Ureter (tissue), 1 donor: Measurements from ENCODE around the gene TRIM31. TPM values are rescaled to one million over a fixed set of nuclear protein-coding genes. Genes with fewer than 3 reads are reported as not detected.
"Not testable (repeated sequence)": the region's sequence is repeated elsewhere in the genome, so short reads cannot be mapped to it uniquely, and the experiment has no call there.

Source experiments
- DNase-seq: peaks from one replicate; pipeline ENCODE4 v3.0.0-alpha.2; 2020; ENCODE audit warnings: low spot score
- total RNA-seq: library from RNA; stranded (reverse); gene quantifications from one replicate; pipeline ENCODE4 v1.2.4, GENCODE V29; 2023
- donor health status: DM: yes; HTN: yes; CAD: no.

The TRIM31 gene
- total RNA-seq, 1 donor from 2014 or later: 0.78 TPM

DNA sequence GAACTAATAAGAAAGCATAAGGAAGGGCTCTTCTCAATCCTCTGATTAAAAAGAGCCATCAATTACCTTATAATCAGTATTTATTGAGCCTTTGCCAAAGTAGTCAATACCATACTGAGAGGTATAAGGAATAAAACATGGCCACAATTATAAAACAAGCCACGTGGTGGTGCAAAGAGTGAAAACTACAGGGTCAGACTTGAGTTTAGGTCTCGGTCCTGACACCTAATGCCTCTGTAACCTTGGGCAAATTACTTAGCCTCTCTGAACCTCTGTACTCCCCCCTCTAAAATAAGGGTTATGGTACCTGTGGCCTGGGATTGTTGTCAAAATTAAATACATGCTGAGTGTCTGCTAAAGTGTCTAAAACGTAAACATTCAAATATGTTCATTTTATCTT, 36.3 kb upstream of the TRIM31 start:
- DNase-seq: no peak

DNA sequence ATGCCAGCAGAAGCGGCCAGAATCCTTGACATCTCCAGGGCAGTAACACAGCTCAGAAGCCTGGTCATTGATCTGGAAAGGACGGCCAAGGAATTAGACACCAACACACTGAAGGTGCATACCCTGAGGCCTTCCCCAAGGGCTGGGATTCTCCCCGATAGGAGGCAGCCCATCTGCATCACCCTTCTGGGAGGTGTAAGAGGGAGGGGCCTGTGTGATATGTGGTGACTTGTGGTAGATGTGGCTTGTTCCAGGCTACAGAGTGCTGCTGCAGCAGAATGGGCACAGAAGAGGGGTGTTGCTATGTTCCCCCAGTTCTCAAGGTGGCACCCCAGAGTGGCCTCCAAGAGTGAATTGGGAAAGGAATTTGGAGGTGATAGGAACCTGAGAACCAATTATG, 34.2 kb upstream of the TRIM31 start:
- no peak for DNase-seq

GRCh38 chr6:30145818-30146217, 32.9 kb upstream of the TRIM31 start:
- no peak for DNase-seq

DNA sequence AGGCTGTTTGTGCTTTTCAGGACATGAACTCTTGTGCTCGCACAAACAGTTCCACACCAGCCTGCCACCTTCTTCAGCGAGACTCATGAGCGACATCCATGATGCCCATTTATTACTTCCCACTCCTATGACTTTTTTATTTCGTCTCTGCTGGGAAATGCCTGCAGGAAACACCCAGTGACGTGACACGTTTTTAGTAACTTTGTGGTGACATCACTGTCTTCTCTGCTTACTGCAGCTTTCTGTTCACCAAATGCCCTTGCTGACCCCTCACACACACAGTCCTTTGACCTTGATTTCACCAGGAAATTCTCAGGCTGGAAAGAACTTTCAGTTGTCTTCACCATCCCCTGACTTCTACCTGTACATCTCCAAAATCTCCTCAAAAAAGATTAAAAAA, 31.9 kb upstream of the TRIM31 start:
- DNase-seq: no peak

GRCh38 chr6:30143780-30144179, 30.9 kb upstream of the TRIM31 start:
- no peak for DNase-seq

DNA sequence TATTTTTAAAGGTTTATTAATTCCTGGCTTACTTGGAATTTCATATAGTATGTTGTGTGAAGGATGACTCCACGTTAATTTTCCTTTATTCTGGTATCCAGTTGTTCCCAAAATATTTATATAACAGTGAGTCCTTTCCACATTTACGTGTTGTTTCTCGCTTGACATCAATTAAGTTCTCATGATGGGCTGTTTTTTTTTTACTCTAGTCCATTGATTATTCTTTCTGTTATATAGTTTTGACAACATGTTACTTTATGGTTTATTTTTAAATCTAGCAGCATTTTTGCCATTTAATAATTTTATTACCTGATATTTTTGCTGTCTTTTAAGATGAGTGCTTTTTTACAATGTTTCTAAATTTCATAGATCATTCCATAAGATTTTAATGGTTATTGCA, 29.8 kb upstream of the TRIM31 start:
- DNase-seq: no peak

DNA sequence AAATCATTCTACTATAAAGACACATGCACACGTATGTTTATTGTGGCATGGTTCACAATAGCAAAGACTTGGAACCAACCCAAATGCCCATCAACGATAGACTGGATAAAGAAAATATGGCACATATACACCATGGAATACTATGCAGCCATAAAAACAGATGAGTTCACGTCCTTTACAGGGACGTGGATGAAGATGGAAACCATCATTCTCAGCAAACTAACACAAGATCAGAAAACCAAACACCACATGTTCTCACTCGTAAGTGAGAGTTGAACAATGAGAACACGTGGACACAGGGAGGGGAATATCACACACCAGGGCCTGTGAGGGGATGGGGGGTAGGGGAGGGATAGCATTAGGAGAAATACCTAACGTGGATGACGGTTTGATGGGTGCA, 27.4 kb upstream of the TRIM31 start:
- not testable (repeated sequence) for DNase-seq

DNA sequence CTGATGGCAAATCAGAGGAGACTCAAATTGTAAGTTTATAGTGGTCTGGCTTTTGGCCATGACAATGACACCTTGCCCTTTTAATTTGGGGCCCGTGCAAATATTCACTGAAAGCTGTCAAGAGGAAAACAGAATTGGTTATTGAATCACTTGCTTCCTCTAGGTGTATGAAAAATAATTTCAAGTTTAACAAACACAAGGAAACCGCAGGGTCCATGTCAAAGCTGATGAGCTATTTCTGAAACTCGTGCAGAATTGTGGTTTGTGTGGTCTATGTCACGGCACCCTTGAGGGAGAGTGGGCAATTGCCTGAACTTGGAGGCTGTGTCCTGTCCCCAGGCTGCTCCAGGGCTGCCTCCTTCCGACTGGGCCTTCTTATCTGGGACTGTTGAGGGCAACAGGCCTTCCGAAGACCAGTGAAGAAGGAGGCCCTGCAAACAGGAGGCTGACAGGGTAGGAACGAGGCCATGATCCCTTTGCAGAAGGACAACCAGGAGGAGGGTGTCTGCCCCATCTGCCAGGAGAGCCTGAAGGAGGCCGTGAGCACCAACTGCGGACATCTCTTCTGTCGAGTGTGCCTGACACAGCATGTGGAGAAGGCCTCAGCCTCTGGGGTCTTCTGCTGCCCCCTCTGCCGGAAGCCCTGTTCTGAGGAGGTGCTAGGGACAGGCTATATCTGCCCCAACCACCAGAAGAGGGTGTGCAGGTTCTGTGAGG, 23.8 kb upstream of the TRIM31 start:
- DNase-seq: no peak

- no peak for DNase-seq
These were observed 22.9 kb upstream of the TRIM31 start, which contains the start of gene TRIM40 for GRCh38 chr6:30135757-30136156. TSS of gene TRIM40 (plus strand) at chr6:30136140. CDS start at chr6:30137037, 897 bp downstream.

DNA sequence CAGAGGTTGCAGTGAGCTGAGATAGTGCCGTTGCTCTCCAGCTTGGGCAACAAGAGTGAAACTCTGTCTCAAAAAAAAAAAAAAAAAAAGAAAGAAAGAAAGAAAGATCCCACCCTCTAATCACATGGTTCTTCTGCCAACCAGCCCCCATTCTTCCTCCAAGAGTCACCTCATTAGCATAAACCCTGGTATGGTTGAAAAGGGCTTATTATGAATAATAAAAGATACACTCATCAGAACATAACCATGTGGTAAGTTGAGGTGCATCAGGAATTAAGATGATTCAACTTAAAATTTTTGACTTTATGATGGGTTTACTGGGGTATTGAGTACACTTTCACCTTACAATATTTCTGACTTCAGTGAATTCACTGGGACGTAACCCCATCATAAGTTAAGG, 22.3 kb upstream of the TRIM31 start:
- DNase-seq: no peak

- peak; percentile 23 for DNase-seq
These were observed 19.1 kb upstream of the TRIM31 start for GRCh38 chr6:30131947-30132497.

DNA sequence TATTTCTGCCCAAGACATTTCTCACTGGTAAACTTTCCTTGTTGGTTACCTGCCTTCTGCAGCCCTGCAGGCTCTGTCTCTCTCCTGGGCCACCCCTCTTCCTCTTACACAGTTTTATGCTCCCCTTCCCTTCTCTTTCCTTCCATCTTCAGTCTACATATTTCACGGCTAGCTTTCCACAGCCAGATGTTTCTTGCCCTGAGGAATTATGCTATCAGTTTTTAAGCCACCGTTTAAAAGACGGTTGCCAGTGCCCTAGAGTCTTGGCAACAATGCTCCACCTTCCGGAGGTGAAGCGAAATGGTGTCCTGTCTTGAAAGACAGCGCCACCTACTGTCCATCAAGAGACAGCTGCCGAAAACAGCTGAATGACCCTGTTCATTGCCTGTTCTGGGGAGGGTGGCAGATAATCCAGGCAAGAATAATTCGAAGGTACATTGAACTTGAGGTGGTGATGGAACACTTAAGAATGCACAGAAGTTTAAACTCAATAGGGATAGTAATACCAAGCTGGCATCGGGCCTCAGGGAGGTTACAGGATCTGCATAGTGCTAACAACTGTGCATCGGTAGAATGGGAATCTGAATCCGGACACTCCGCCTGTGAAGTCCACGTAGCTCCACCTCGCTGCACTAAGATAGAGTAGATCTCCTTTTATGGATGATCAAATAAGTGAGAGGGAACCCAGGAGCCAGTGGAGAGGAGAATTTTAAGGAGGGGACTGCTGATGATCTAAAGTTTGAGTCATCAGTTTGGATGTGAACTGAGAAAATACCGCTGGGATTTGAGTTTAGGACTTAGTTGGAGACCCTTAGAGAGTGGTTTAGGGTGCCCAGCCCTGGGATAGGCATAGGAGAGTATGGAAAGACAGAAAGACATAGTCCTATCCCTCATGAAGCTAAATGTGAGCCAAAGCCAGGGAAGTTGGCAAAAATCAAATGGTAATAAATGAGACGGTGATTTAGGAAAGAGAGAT, 18.3 kb upstream of the TRIM31 start:
- DNase-seq: peak; percentile 77

- peak; percentile 20 for DNase-seq
These were observed 17.3 kb upstream of the TRIM31 start for GRCh38 chr6:30130179-30130679.

DNA sequence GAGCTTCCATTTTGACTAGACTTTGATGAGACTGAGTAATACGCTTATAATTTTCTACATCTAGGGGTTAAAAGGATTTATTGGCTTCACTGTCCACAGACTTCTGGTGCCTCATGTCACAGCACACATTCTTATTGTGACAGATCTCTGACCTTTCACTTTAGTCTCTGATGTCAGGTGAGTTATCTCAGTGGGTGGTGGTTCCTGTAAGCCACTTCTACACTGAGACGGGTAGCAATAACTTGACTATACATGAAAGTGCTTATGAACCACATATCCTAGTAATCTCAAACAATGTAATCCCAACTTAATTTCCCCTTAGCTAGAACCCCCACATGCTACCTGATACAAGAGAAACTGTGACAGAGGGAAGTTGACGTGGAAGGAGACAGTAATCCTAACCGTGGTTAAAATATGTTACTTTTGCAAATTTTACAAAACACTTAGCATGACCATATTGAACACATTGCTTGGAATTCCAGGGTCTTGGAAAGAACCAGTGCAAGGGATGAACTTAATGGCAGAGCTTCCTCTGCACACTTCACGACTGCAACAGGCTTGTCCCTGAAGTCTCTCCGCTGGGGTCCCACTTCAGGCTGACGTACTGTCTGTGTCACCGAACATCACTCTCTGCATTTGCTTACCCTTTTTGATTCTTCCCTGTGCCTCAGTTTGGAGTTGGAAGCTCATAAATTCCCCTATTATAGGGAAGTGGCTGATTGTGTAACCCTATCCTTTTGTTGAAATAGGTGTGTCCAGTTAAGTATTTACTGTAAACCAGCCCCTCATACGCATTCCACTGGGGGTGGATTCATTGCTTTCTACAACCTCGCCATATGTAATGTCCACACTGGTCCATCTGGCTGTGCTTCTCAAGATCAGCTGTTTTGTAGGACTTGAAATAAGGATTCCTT, 16.6 kb upstream of the TRIM31 start:
- no peak for DNase-seq

DNA sequence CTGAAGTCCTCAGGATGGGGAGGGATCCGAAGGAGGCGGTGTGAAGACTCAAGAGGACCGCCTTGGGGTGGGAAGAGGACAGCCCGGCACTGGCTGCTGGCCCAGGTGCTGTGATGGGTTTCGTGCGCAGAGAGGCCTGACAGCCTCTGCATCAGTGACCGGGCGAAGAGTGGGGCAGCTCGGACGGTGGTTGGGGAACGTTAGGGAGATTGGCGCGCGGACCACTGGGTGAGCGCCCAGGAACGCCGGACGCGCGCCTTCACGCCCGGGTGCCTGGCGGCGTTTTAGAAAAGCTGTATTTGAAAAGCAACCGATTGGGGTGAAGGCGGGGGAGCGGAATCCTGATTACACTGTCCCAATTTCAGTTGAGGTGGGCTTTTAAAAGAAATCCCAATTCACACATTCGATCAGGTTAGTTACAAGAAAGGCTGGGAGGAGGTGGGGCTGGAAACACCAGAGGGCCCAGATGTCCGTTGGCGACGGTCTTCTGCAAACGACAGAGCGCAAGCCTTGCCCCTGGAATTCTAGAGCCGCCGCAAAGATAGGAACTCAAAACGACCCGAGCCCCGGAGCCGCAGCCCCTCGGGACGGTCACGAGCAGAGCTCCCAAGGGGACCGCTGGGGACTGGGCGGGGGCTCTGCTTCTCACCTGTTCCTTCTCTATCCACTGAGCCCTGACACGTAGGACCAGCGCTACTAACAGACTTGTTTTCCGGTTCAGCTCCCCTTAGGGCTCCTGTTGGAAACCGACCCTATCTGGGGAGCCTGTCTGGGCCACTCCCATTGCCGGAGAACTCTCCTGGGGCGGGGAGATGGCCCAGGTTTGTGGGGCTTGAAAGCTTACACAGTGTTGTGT, 14.6 kb upstream of the TRIM31 start:
- DNase-seq: no peak

DNA sequence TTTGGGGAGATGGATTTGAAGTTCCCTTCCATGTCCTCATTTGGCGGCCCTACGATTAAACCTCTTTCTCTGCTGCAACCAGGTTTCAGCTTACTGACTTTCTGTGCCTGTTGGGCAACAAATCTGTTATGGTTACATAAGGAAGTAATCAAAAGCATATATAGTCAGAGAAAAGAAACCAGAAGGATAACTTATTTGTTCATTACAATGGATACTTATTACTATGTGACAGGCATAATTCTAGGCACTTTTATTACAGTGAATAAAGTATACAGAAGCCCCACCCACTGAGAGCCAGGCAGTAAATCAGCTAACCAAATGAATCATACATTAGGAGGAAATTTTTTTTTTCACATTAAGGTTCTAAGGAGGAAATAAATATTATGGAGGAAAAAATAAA, 9.6 kb upstream of the TRIM31 start:
- DNase-seq: peak; percentile 28

- peak; percentile 9 for DNase-seq
These were observed 8.8 kb upstream of the TRIM31 start for GRCh38 chr6:30121446-30122366.

DNA sequence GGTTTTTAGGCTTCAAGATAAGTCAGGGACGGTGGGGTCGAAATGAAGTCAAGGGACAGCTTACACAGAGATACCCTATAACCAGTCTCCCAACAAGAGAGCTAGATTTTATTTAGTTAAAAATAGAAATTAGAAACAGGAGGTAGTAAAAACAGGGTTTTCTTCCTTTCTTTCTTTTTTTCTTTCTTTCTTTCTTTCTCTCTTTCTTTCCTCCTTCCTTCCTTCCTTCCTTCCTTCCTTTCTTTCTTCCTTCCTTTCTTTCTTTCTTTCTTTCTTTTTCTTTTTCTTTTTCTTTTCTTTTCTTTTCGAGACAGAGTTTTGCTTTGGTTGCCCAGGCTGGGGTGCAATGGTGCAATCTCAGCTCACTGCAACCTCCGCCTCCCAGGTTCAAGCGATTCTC, 5.8 kb upstream of the TRIM31 start:
- DNase-seq: not testable (repeated sequence)

- no peak for DNase-seq
These were observed 3.8 kb upstream of the TRIM31 start for GRCh38 chr6:30116724-30117123.
